Ishikawa (cell line): ENCODE data around the gene COMMD9.

Experiments used
- CEBPB ChIP-seq: IDR thresholded peaks from 2 replicates; pipeline ENCODE4 v1.6.1; 2012
- CREB1 ChIP-seq: IDR thresholded peaks from 2 replicates; pipeline ENCODE4 v1.6.1; 2012; ENCODE audit warnings: low read depth
- EGR1 ChIP-seq: IDR thresholded peaks from 2 replicates; pipeline ENCODE4 v1.6.1; 2012
- EP300 ChIP-seq: IDR thresholded peaks from 2 replicates; pipeline ENCODE4 v1.6.1; 2012; ENCODE audit warnings: borderline replicate concordance
- FOXM1 ChIP-seq: IDR thresholded peaks from 2 replicates; pipeline ENCODE4 v1.6.1; 2012; ENCODE audit warnings: low read depth, borderline replicate concordance
- MAX ChIP-seq: IDR thresholded peaks from 2 replicates; pipeline ENCODE4 v1.6.1; 2012
- NFIC ChIP-seq: IDR thresholded peaks from 2 replicates; pipeline ENCODE4 v1.6.1; 2012
- RAD21 ChIP-seq: IDR thresholded peaks from 2 replicates; pipeline ENCODE4 v1.6.1; 2012; ENCODE audit warnings: low read depth
- REST ChIP-seq: IDR thresholded peaks from 2 replicates; pipeline ENCODE4 v1.6.1; 2012; ENCODE audit warnings: low read depth, mild to moderate bottlenecking
- TAF1 ChIP-seq: IDR thresholded peaks from 2 replicates; pipeline ENCODE4 v1.6.1; 2012; ENCODE audit warnings: low read depth, mild to moderate bottlenecking
- TCF12 ChIP-seq: IDR thresholded peaks from 2 replicates; pipeline ENCODE4 v1.6.1; 2012; ENCODE audit warnings: low read depth
- TEAD4 ChIP-seq: IDR thresholded peaks from 2 replicates; pipeline ENCODE4 v1.6.1; 2012
- USF1 ChIP-seq: IDR thresholded peaks from 2 replicates; pipeline ENCODE4 v1.6.1; 2012
- YY1 ChIP-seq: IDR thresholded peaks from 2 replicates; pipeline ENCODE4 v1.6.1; 2012; ENCODE audit warnings: low read depth
- ZBTB7A ChIP-seq: IDR thresholded peaks from 2 replicates; pipeline ENCODE4 v1.6.1; 2012; ENCODE audit warnings: low read depth

The COMMD9 gene

DNA sequence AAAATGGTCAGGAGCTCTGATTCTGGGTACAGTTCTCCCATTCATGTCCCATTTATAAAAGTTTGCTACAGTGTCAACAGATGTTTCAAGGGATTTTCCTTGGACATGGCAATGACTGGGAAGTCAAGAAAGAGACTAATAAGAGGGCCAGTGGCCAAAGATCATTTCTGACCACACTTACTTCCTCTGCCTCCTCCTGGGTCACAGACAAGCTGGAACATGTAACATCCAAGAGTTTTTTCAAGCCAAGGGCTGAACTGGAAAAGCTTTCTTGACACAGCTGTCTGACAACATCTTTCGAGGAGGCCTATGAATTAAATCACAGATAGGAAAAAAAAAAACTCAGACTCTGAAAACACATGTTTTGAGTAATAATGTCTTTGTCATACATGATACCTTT is 8.7 kb downstream of the COMMD9 start:
- TF ChIP-seq USF1 (no peak), NFIC (no peak), EGR1 (no peak), RAD21 (no peak), FOXM1 (no peak), YY1 (no peak), CREB1 (no peak), REST (no peak), CEBPB (no peak), MAX (no peak), TEAD4 (no peak)

DNA sequence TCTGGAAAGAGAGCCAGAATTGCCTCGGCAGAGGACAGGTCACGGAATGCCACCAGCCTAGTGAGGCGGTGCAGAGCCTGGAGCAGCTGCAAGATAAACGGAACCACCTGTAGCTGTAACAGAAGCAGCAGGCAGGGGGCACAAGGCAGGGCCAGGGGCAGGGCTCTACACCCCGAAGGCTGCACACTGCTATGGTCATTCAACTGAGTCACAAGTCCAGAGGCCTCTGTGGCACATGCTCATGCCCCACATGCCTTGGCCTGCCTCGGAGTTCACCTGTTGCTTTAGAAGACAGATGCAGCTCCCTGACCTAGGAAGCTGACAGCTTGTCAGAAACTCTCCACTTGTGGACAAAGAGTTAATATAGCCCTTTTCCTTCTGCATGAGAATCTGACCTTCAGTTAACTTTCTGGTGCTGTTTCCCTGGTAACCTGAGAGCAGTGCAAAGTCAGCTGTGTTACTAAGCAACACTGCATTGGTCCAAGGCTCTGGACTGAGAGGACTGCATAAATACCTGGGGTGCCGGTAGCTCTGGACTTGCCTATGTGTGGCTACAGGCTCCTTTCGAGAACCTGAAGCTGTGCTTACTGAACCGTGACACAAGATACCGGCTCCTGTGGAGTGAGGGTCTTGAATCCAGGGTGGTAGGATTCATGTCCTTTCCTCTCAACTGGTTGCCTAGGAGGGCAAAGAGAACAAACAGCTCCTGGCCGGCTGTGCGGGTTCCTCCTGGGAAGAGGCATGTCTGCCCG is 10.5 kb downstream of the COMMD9 start:
- TF ChIP-seq CEBPB, result no peak
- TF ChIP-seq EGR1, result no peak
- no peak for TF ChIP-seq RAD21
- no peak for TF ChIP-seq EP300
- TF ChIP-seq FOXM1, result no peak

GRCh38 chr11:36274414-36274813 is 14.8 kb downstream of the COMMD9 start:
- TF ChIP-seq EGR1 (no peak), USF1 (no peak), NFIC (no peak), CEBPB (no peak), TCF12 (no peak), MAX (no peak), EP300 (no peak), RAD21 (no peak), REST (no peak), TAF1 (no peak), TEAD4 (no peak), FOXM1 (no peak)

GRCh38 chr11:36273110-36273509 is 16.1 kb downstream of the COMMD9 start:
- no peak for TF ChIP-seq RAD21
- no peak for TF ChIP-seq TAF1
- TF ChIP-seq REST, result no peak
- no peak for TF ChIP-seq EP300
- no peak for TF ChIP-seq CREB1
- TF ChIP-seq TCF12, result no peak
- no peak for TF ChIP-seq FOXM1
- no peak for TF ChIP-seq YY1
- TF ChIP-seq EGR1, result no peak
- no peak for TF ChIP-seq TEAD4
- no peak for TF ChIP-seq ZBTB7A

GRCh38 chr11:36271794-36272407 is 17.3 kb downstream of the COMMD9 start:
- TF ChIP-seq ZBTB7A (no peak), YY1 (no peak), TEAD4 (no peak), RAD21 (no peak), CEBPB (no peak)
